Activated CD8-positive, alpha-beta memory T cell treated with anti-CD3 and anti-CD28 coated beads, Interleukin-2, amount 50 U/mL, for 1 hour (primary cell): ENCODE data around the gene TBL1X.

Experiments
- DNase-seq: peaks from one replicate; pipeline ENCODE4 v3.0.0-alpha.2; 2020; ENCODE audit errors: extremely low read depth

Gene TBL1X

GRCh38 chrX:9707306-9708033 is 242.6 kb downstream of the TBL1X start:
- no peak for DNase-seq

GRCh38 chrX:9708086-9708485 is 243.2 kb downstream of the TBL1X start:
- DNase-seq: no peak

- peak; percentile 31 for DNase-seq
These were observed 244.2 kb downstream of the TBL1X start for GRCh38 chrX:9708923-9709553.

- no peak for DNase-seq
These were observed 245.5 kb downstream of the TBL1X start for GRCh38 chrX:9710332-9710731.

GRCh38 chrX:9717376-9717775 is 252.5 kb downstream of the TBL1X start:
- no peak for DNase-seq

GRCh38 chrX:9724711-9725110 is 259.9 kb downstream of the TBL1X start:
- DNase-seq: no peak

- DNase-seq: no peak
These were observed 263.4 kb downstream of the TBL1X start for GRCh38 chrX:9728261-9728660.

- no peak for DNase-seq
These were observed 264.5 kb downstream of the TBL1X start for GRCh38 chrX:9729171-9729885.

GRCh38 chrX:9730078-9730477 is 265.2 kb downstream of the TBL1X start:
- DNase-seq: no peak

- no peak for DNase-seq
These were observed 265.9 kb downstream of the TBL1X start for GRCh38 chrX:9730752-9731151.

- no peak for DNase-seq
These were observed 272.5 kb downstream of the TBL1X start for GRCh38 chrX:9737363-9737762.

- DNase-seq: no peak
These were observed 273.3 kb downstream of the TBL1X start for GRCh38 chrX:9738151-9738550.

- DNase-seq: no peak
These were observed 274.3 kb downstream of the TBL1X start for GRCh38 chrX:9739130-9739529.

GRCh38 chrX:9745417-9746115 is 280.7 kb downstream of the TBL1X start:
- DNase-seq: no peak

GRCh38 chrX:9746148-9746888 is 281.5 kb downstream of the TBL1X start:
- no peak for DNase-seq

GRCh38 chrX:9747644-9748043 is 282.8 kb downstream of the TBL1X start:
- no peak for DNase-seq

- no peak for DNase-seq
These were observed 284.4 kb downstream of the TBL1X start for GRCh38 chrX:9749146-9749692.

GRCh38 chrX:9757366-9757765 is 292.5 kb downstream of the TBL1X start:
- DNase-seq: no peak

- no peak for DNase-seq
These were observed 293.3 kb downstream of the TBL1X start for GRCh38 chrX:9758021-9758638.

GRCh38 chrX:9759337-9759736 is 294.5 kb downstream of the TBL1X start:
- no peak for DNase-seq
